IMR-90 (cell line): ENCODE results near the gene ZAR1. TPM values are rescaled to one million over a fixed set of nuclear protein-coding genes. Genes with fewer than 3 reads are reported as not detected.

Source experiments
- ATAC-seq: fragments of 200-7000 bp; cut with Tn5 transposase; 2 replicates; pipeline ENCODE4 v1.9.1; 2020; ENCODE audit warnings: low read depth, mild to moderate bottlenecking, moderate library complexity
- BruUV-seq: library from RNA; stranded (reverse); fragments of 400-500 nt; replicated peaks from 2 replicates; lab custom pipeline; 2021; lab: Mats Ljungman, UMichigan
- CTCF ChIA-PET: fragments of 300-600 bp; formaldehyde crosslinking; extraction: SDS; loops from one replicate; lab custom pipeline; 2021; ENCODE audit warnings: antibody characterized with exemption; lab: Yijun Ruan, JAX
- POLR2A ChIA-PET: fragments of 300-600 bp; sonication (Branson Sonifier 250); formaldehyde crosslinking; loops from one replicate; lab custom pipeline; 2022; ENCODE audit warnings: antibody characterized with exemption; ENCODE audit not compliant: unreplicated experiment; lab: Charles Lee
- DNase-seq: peaks from one replicate; pipeline ENCODE4 v3.0.0; 2013
- H2AFZ ChIP-seq: replicated peaks from 2 replicates; pipeline ENCODE3; 2013; ENCODE audit warnings: low read length, mild to moderate bottlenecking; ENCODE audit not compliant: poor library complexity
- H2AK5ac ChIP-seq: 2 replicates; pipeline ENCODE4 v1.6.1; 2013; ENCODE audit warnings: low read depth, low read length, inconsistent platforms
- H2AK9ac ChIP-seq: replicated peaks from 2 replicates; pipeline ENCODE3; 2013; ENCODE audit warnings: mild to moderate bottlenecking, low read depth, low read length, moderate library complexity; ENCODE audit not compliant: poor library complexity
- H2BK120ac ChIP-seq: 2 replicates; pipeline ENCODE4 v1.6.1; 2013; ENCODE audit warnings: low read depth, low read length, inconsistent platforms
- H2BK15ac ChIP-seq: 3 replicates; pipeline ENCODE4 v1.6.1; 2013; ENCODE audit warnings: low read depth, low read length, inconsistent platforms
- H2BK20ac ChIP-seq: 2 replicates; pipeline ENCODE4 v1.6.1; 2013; ENCODE audit warnings: low read depth, mild to moderate bottlenecking, inconsistent platforms, low read length, moderate library complexity
- H2BK5ac ChIP-seq: 2 replicates; pipeline ENCODE4 v1.6.1; 2013; ENCODE audit warnings: mild to moderate bottlenecking, low read depth, low read length, inconsistent platforms; ENCODE audit not compliant: poor library complexity, severe bottlenecking
- H3K14ac ChIP-seq: replicated peaks from 2 replicates; pipeline ENCODE4 v1.6.1; 2013; ENCODE audit warnings: low read depth, low read length, inconsistent platforms
- H3K18ac ChIP-seq: 2 replicates; pipeline ENCODE4 v1.6.1; 2013; ENCODE audit warnings: low read depth, low read length, control low read depth
- H3K23ac ChIP-seq: 2 replicates; pipeline ENCODE4 v1.6.1; 2013; ENCODE audit warnings: low read depth, low read length, inconsistent platforms
- H3K27ac ChIP-seq: 2 replicates; pipeline ENCODE4 v1.5.1; 2013; ENCODE audit warnings: mild to moderate bottlenecking, control low read depth, low read length; ENCODE audit not compliant: insufficient read depth
- H3K27me3 ChIP-seq: 2 replicates; pipeline ENCODE4 v1.6.1; 2013; ENCODE audit warnings: low read length; ENCODE audit not compliant: control insufficient read depth, insufficient read depth
- H3K36me3 ChIP-seq: 2 replicates; pipeline ENCODE4 v1.6.1; 2013; ENCODE audit warnings: low read length, mixed read lengths; ENCODE audit not compliant: control insufficient read depth, insufficient read depth
- H3K4ac ChIP-seq: 2 replicates; pipeline ENCODE4 v1.6.1; 2013; ENCODE audit warnings: low read depth, low read length, inconsistent platforms
- H3K4me1 ChIP-seq: 2 replicates; pipeline ENCODE4 v1.6.1; 2013; ENCODE audit warnings: low read length, mixed read lengths; ENCODE audit not compliant: control insufficient read depth, insufficient read depth
- H3K4me2 ChIP-seq: 2 replicates; pipeline ENCODE4 v1.6.1; 2013; ENCODE audit warnings: low read depth, mild to moderate bottlenecking, control low read depth, low read length, moderate library complexity
- H3K4me3 ChIP-seq: 2 replicates; pipeline ENCODE4 v1.5.1; 2013; ENCODE audit warnings: low read depth, mild to moderate bottlenecking, control low read depth, low read length, moderate library complexity; ENCODE audit not compliant: insufficient read depth
- H3K56ac ChIP-seq: 2 replicates; pipeline ENCODE4 v1.6.1; 2013; ENCODE audit warnings: low read length, inconsistent platforms; ENCODE audit not compliant: insufficient read depth; ENCODE audit errors: extremely low read depth
- H3K79me1 ChIP-seq, 2 experiments: 2 replicates each; pipeline ENCODE4 v1.6.1; 2013; ENCODE audit warnings: low read length in 2 of 2, inconsistent platforms in 1 of 2, low read depth in 1 of 2
- H3K9ac ChIP-seq: 2 replicates; pipeline ENCODE4 v1.6.1; 2013; ENCODE audit warnings: low read depth, low read length, control low read depth
- H3K9me1 ChIP-seq: 2 replicates; pipeline ENCODE4 v1.6.1; 2013; ENCODE audit warnings: low read length, inconsistent platforms; ENCODE audit not compliant: insufficient read depth
- H3K9me3 ChIP-seq: 2 replicates; pipeline ENCODE4 v1.6.1; 2013; ENCODE audit warnings: low read length; ENCODE audit not compliant: control insufficient read depth, insufficient read depth
- H4K20me1 ChIP-seq: 2 replicates; pipeline ENCODE4 v1.6.1; 2013; ENCODE audit warnings: low read length, inconsistent platforms; ENCODE audit not compliant: insufficient read depth
- H4K5ac ChIP-seq: 2 replicates; pipeline ENCODE4 v1.6.1; 2013; ENCODE audit warnings: mild to moderate bottlenecking, low read depth, low read length, control low read depth
- H4K8ac ChIP-seq, 2 experiments: 2 replicates each; pipeline ENCODE4 v1.6.1; 2013; ENCODE audit warnings: low read depth in 2 of 2, low read length in 2 of 2, control low read depth in 1 of 2, inconsistent platforms in 1 of 2
- H4K91ac ChIP-seq: 2 replicates; pipeline ENCODE4 v1.6.1; 2013; ENCODE audit warnings: low read depth, low read length, inconsistent platforms; ENCODE audit not compliant: insufficient read depth
- CTCF ChIP-seq: conservative IDR thresholded peaks from 2 replicates; pipeline ENCODE4 v1.5.1; 2012; ENCODE audit warnings: mild to moderate bottlenecking, low read depth, low read length, improper control_type of control experiment
- FOS ChIP-seq: fragments of 150-350 bp; IDR thresholded peaks from 2 replicates; pipeline ENCODE4 v1.6.1; 2016; ENCODE audit warnings: low read depth, low read length
- MAFK ChIP-seq: IDR thresholded peaks from 2 replicates; pipeline ENCODE4 v1.6.1; 2012; ENCODE audit warnings: low read depth, low read length, improper control_type of control experiment
- RCOR1 ChIP-seq: IDR thresholded peaks from 2 replicates; pipeline ENCODE4 v1.6.1; 2012; ENCODE audit warnings: mild to moderate bottlenecking, low read length, improper control_type of control experiment; ENCODE audit not compliant: insufficient replicate concordance
- RFX5 ChIP-seq: IDR thresholded peaks from 2 replicates; pipeline ENCODE4 v1.8.0; 2012; ENCODE audit warnings: low read depth, mild to moderate bottlenecking, low read length, moderate library complexity
- SMC3 ChIP-seq: fragments of 150-350 bp; IDR thresholded peaks from 2 replicates; pipeline ENCODE4 v1.6.1; 2016; ENCODE audit warnings: low read depth, mild to moderate bottlenecking, antibody characterized with exemption, low read length, moderate library complexity
- WGBS, 2 experiments: methylation state at CpG; one replicate each; pipeline versions ENCODE4 v1.1.5 to v1.1.7; 2013; ENCODE audit warnings: missing lambda C conversion rate in 2 of 2; ENCODE audit not compliant: insufficient read length in 1 of 2; ENCODE audit errors: extremely low coverage in 2 of 2; 5-methylcytosine and 5-hydroxymethylcytosine counted together
- dilution Hi-C: fragments of 300-500 bp; cut with HindIII; formaldehyde crosslinking; loops from one replicate; pipeline ENCODE4 v1.14.3; 2018; ENCODE audit warnings: low sequenced_read_pairs; ENCODE audit not compliant: unreplicated experiment
- in situ Hi-C: fragments of 300-500 bp; cut with MboI; formaldehyde crosslinking; loops from 3 replicates; pipeline ENCODE4 v1.14.3; 2019; ENCODE audit warnings: low sequenced_read_pairs, inconsistent platforms, mixed read lengths
- intact Hi-C: fragments of 100-400 bp; cut with micrococcal nuclease; formaldehyde crosslinking; loops from 2 replicates; pipeline ENCODE4 v1.10.0; 2022
- polyA plus RNA-seq, 3 experiments: library from polyadenylated mRNA; depleted of rRNA; stranded (reverse); fragments of >200 nt; gene quantifications; 2 replicates each; pipeline ENCODE4 v1.2.3, GENCODE V29; 2012; ENCODE audit warnings: low replicate concordance in 1 of 3
- total RNA-seq: library from RNA; depleted of rRNA; stranded (reverse); fragments of >200 nt; gene quantifications from 2 replicates; pipeline ENCODE4 v1.2.3, GENCODE V29; 2012

ZAR1 gene
- total and polyA plus RNA-seq, 2 of the 4 experiments (the other 2 are of a cell fraction), result not detected

GRCh38 chr4:48518143-48518542 is 28.1 kb downstream of the ZAR1 start:
- peak overlapping the region; percentile 30; the same call in 1 of the 2 replicates for H3K14ac ChIP-seq
- no peak overlapping the region for H3K4me3 ChIP-seq
- TF ChIP-seq FOS, result no peak
- no peak for TF ChIP-seq CTCF
- no peak for TF ChIP-seq MAFK
- no peak for TF ChIP-seq SMC3
- no peak for TF ChIP-seq RCOR1
- no peak for TF ChIP-seq RFX5
- in situ Hi-C loops (no loop called here), dilution Hi-C loops (no loop called here), intact Hi-C loops (no loop called here)
- H2AK9ac ChIP-seq, result no peak overlapping the region
- 17% methylated on average over 1 of the region's 3 CpGs; no CpG with 5 or more reads in 1 of the 2 experiments for WGBS, 2 experiments
- H3K27ac ChIP-seq, result no peak overlapping the region
- no peak overlapping the region for H2BK15ac ChIP-seq
- no peaks in the 10 kb centered on the region for H4K20me1 ChIP-seq
- no peak overlapping the region for H3K23ac ChIP-seq
- peak overlapping the region; percentile 39; the same call in 1 of the 2 replicates for H3K4ac ChIP-seq
- no peak overlapping the region for H2AK5ac ChIP-seq
- no peak overlapping the region for H3K4me2 ChIP-seq
- H3K36me3 ChIP-seq, result peaks cover 24% of the 10 kb centered on the region
- DNase-seq, result peak; percentile 46
- H3K56ac ChIP-seq, result no peak overlapping the region
- no peak overlapping the region for H2BK20ac ChIP-seq
- H4K5ac ChIP-seq, result no peak overlapping the region
- no peak overlapping the region for H2AFZ ChIP-seq
- H3K9me1 ChIP-seq, result peaks cover 7% of the 10 kb centered on the region; the same call in 1 of the 2 replicates
- no peaks in the 10 kb centered on the region for H3K27me3 ChIP-seq
- no peak overlapping the region for H2BK5ac ChIP-seq
- no TSS peak for BruUV-seq
- no peak overlapping the region for H3K18ac ChIP-seq
- ChIA-PET CTCF (interaction anchor here (0.6 kb wide), 1 partner anchor 32 kb away, joined by 3 read pairs; no protein-coding TSS in a partner anchor), POLR2A (no interaction called here)
- no peak overlapping the region for H4K91ac ChIP-seq
- no peak overlapping the region for H4K8ac ChIP-seq
- no peak overlapping the region for H3K9ac ChIP-seq
- peaks cover 2% of the 10 kb centered on the region for H3K4me1 ChIP-seq
- no peaks in the 10 kb centered on the region for H3K79me1 ChIP-seq
- H2BK120ac ChIP-seq, result no peak overlapping the region; the same call in 1 of the 2 replicates
- peak; percentile 94 for ATAC-seq
- no peaks in the 10 kb centered on the region for H3K9me3 ChIP-seq
